ENCODE data around the gene ARFRP1.

DNA sequence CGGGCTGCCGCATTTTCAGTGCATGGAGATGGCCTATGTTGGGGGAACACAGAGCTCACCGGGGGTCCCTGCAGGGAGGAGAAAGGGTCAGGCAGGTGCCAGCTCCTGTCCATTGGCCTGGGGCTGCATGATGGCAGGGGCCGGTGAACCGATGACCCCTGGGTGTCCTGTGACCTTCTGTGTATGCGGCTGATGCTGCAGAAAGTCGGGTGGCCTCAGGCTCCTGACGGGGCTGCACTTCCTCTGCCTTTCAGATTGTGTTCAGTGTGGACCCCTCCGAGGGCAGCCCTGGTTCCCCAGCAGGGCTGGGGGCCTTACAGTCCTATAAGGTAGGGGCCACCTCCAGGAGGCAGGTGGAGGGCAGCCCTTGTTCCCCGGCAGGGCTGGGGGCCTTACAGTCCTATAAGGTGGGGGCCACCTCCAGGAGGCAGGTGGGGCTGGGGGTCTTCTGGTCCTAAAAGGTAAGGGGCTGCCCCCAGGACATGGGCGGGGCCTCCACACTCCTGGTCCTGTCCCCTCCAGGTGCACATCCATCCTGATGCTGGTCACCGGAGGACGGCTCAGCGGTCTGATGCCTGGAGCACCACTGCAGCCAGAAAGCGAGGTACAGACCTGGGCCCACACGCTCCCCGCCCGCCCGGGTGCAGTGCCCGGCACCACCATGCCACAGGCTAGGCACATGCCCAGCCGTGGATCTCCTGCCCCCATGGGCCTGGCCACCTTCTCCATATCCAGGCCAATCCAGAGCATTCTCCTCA is 22.3 kb downstream of the ARFRP1 start:
- TF ChIP-seq CTCF (IDR thresholded peaks at IDR 0.05) (no peak), POLR2A (IDR thresholded peaks at IDR 0.05) (no peak), POLR2AphosphoS5 (IDR thresholded peaks at IDR 0.05) (no peak)

Data from stomach (tissue), 4 donors.